Anterior cingulate cortex (tissue), 58 donors: ENCODE measurements around the gene PI3.

ENCODE experiments used
- DNase-seq, 58 donors: peaks; one replicate each; lab custom pipeline; 2025; lab: John Stamatoyannopoulos, UW

PI3 gene

DNA sequence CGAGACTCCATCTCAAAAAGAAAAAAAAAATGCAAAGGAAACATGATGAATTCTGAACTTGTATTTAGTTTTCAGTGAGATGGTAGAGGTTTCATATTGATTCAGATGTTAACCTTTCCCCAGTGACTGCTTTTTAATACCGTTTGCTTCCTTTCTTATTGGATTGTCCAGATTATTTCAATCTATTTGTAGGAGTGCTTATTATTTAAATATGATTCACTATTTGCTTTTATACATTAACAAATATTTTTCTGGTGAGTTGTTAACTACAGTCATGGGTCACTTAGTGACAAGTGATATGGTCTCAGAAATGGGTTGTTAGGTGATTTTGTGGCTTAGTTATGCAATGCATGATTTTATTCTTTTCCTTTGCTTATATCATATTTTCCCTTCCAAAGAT is 8.4 kb downstream of the PI3 start:
- no peak for DNase-seq

DNA sequence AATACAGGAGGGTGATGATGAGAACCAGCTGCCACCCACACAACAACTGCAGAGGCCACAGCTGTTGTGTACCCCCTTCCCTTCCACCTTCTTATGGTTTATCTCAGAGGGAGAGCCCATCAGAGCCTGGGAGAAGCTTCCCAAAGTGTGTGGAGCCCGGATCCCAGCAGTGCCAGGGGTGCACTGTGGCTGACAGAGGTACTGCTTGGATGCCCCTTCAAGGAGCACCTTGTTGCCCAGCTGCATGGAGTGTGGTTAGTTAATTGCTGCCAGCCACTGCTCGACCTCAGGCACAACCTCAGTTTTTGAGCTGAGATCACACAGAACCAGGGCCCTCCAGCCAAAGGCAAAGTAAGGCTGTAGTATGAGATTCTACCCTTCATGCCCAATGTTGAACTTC is 13.0 kb downstream of the PI3 start:
- no peak for DNase-seq

DNA sequence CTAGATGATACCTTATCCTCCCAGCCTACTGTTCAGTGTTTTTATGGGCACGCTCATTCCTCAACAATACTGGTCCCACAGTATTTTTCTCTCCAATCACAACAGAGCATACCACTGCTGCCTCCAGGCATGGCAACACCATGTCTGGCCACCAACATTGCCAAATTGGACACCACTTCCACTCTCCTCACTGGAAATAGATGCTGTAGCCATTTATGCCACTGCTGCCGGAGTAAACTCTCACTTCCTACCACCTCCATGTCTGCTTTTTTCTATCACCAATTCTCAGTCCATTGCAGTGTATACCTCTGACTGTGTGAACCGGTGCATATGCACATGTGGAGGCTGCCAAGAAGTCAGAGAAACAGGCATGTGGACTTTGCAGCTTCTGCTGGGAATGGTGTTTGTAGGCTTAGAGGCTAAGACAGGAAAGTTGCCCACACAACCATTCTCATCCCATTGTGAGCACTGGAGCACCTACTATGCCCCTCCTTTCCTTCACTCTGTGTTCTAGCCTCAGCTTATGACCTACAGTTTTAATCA is 14.4 kb downstream of the PI3 start:
- DNase-seq: no peak

DNA sequence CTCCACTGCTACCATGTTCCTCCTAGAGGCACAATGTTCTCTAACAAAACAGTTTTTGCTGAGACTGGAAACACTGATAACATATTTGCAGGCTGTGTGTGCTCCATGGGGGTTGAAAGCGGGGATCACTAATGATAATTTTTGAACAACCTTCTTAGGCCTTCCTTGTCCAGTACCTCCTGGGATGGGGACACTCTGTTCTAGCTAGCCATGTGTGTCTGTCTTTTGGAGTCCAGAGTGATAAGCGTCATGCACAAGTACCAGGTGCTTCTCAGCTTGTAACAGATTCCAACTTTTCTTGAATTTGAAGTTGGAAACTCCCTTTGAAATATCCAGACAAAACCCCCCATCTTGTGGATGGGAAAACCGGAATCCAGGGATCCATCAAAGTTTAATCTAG is 15.2 kb downstream of the PI3 start:
- DNase-seq: no peak

DNA sequence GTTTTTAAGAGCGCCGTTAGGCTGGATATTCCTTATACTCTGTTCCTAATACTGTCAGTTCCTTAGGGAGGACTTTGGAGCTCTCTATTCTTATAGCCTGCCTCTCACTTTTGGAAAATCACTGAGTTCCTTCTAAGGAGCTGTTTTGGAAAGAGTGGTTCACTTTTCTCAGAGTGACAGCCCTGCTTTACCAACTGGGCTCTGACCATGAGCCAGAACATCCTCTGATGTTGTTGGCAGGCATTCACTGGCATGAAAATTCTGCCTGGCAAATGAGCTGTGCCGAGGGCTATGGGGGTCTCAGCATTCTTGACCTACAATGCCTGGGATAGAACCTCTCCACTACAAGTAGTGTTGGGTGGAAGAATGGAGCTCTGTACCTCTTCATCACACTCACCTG is 17.2 kb downstream of the PI3 start:
- DNase-seq: peak in 7 of 58 donors; percentile 0 to 36 (median 10)

DNA sequence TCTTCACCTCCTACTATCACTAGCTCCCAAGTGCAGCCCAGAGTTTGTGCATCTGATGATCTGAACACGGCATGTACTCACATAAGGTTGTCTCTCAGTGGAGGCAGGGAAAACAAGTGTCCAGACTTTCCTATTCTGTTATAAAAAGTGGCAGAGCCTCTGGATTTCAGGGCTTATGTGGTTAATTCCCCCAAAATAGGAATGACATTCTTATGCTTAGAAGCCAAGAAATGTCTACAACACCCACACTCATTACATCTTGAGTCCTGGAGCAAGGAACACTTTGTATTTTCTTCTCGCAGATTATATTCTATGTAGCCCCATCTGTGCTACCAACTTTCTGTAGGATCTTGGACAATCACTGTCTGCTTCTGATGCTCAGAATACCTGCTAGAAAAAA is 18.6 kb downstream of the PI3 start:
- peak in 5 of 58 donors; percentile 4 to 79 (median 21) for DNase-seq

DNA sequence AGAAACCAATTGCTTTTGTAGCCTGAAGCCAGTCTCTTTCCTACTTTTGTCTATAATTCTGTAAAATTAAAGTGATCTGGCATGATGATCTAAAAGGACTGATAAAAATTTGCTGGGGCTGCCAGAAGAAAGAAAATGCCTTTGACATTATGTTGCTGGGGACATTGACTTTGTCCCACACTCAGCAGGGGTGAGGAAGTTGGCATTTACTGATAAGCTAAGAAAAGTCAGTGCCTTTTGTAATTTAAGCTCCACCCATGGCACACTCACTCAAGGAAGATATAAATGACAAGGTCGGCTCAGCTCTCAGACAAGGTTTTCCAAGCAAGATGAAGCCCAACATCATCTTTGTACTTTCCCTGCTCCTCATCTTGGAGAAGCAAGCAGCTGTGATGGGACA is 32.0 kb downstream of the PI3 start, which contains the start of gene SEMG1:
Gene SEMG1 (plus strand): TSS at position 309 of the 400 bp plus-strand sequence. CDS start 21 bp downstream, at position 330.
- no peak for DNase-seq

DNA sequence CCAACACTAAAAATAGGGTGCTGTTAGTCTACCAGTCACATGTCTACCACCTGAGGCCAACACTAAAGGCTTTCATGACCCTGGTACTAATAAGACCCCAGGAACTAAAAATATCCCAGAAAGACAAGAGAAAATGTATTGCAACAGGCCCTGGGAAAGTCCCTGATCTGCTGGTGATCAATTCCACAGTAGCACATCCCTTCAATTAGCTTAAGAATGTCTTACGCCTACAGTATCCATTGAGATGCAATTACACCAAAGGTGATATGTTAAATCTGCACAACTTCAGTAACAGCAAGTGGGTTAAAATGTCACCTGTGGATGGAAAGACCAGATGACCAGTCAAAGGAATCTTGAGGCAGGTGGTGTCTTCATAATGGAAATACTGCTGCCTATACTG is 35.2 kb downstream of the PI3 start:
- no peak for DNase-seq

DNA sequence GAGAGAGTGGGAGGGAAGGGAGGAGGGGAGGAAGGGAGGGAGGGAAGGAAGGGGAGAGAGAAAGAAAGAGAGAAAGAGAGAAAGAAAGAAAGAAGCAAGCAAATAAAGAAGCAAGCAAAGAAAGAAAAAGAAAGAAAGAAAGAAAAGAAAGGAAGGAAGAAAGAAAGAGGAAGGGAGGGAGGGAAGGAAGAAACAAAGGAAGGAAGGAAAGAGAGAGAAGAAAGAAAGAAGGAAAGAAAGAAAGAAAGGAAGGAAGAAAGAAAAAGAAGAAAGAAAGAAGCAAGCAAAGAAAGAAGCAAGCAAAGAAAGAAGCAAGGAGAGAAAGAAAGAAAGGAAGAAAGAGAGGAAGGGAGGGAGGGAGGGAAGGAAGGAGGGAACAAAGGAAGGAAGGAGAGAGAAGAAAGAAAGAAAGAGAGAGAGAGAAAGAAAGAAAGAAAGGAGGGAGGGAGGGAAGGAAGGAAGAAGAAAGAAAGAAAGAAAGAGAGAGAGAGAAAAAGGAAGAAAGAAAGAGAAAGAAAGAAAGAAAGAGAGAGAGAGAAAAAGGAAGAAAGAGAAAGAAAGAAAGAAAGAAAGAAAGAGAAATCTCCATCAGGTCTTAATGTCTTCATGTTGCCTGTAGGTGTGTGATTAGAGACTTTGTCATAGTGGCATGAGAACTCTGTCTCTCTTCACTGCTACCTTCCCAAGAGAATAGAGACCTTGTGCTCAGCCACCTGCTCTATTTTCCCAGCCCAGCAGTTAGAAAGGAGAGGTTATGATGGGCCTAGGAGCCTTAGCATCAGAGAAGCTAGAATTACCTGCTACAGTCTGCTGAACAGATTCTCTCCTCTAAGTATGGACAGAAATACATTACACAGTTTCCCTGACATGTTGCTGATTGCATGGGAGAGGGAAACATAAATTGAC is 37.1 kb downstream of the PI3 start:
- no peak for DNase-seq

DNA sequence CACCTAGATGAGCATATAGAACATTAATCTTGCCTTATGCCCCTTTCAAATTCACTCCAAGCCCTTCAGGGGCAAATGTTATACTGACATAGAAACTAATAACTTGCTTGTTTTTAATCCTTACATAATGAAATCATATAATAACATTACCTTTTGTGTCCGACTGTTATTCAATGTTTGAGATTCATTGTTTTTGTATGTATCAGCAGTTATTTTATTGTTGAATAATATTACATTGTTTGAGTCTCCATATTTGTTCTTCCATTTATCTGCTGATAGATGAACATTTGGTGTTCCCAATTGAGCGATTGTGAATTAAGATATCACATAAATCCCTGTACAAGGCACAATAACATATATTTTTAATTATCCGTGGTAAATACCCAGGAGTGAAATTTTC is 38.1 kb downstream of the PI3 start:
- no peak for DNase-seq

DNA sequence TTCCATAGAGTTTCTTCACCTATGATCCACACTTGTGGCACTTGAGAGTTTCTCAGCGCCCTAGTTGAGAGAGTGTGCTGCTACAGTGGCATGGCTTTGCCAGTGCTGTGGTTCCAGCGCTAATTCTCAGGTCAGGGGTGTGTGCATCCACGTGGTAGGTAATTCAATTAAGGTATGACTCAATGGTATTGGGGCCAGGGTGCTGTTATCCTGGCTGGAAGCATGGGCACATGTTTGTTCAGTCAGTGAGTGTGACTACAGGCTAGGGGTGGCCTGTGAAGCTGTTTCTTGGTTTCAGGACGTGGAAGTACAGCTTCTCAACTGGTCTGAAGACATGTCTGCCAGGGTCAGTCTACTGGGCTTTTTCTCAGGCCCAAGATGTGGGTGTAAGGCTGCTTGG is 43.4 kb downstream of the PI3 start:
- DNase-seq: no peak

DNA sequence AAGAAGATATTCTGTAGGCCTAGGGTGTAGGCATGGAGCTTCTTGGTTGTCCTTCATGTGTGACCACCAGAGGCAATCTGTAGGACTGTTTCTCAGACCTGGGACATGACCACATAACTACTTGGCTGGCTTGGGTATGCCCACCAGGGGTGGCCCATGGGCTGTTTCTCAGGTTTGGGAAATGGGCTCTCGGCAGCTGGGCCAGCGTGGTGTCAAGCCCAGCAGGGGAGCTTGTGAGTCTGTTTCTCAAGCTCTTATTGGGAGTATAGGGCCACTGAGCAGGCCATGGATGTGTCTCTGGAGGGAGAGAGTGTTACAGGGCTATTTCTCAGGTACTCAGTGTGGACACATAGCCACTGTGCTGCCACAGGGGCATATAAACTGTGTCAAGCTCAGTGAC is 43.9 kb downstream of the PI3 start:
- DNase-seq: no peak

DNA sequence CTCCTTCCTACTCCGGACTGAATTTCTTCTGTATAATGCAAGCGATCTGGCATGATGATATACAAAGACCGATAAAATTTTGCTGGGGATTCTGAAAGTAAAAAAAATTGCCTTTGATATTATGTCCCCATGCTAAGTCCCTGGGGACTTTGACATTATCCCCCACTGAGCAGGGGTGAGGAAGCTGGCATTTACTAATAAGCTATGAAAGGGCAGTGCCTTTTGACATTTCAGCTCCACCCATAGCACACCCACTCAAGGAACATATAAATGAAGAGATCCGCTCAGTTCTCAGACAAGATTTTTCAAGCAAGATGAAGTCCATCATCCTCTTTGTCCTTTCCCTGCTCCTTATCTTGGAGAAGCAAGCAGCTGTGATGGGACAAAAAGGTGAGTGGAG is 46.4 kb downstream of the PI3 start, which contains the start of gene SEMG2:
Gene SEMG2 (plus strand): TSS at position 298 of the 400 bp plus-strand sequence. CDS start 17 bp downstream, at position 315.
- DNase-seq: no peak

DNA sequence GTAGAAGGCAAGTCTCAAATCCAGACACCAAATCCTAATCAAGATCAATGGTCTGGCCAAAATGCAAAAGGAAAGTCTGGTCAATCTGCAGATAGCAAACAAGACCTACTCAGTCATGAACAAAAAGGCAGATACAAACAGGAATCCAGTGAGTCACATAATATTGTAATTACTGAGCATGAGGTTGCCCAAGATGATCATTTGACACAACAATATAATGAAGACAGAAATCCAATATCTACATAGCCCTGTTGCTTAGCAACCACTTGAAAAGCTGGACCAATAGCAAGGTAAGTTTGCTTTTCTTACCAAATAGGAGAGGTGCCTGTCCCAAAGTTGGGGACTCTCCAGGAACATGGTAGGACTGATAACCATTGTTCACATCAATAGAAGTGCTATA is 48.4 kb downstream of the PI3 start:
- no peak for DNase-seq
